SK-MEL-5 (cell line): ENCODE measurements around the gene ABCA5. TPM values are rescaled to one million over a fixed set of nuclear protein-coding genes. Genes with fewer than 3 reads are reported as not detected.
"Not testable (repeated sequence)": the region's sequence is repeated elsewhere in the genome, so short reads cannot be mapped to it uniquely, and the experiment has no call there.

Source experiments
- DNase-seq: peaks from one replicate; pipeline ENCODE4 v3.0.0-alpha.2; 2016; ENCODE audit warnings: low read depth, low spot score
- in situ Hi-C: cut with HindIII; loops from 2 replicates; pipeline ENCODE4 v1.10.0; 2016; ENCODE audit warnings: low sequenced_read_pairs, high pct_unique_total_duplicates, low pct_unique_long_range_greater_than_20kb
- total RNA-seq: library from RNA; depleted of rRNA; stranded (reverse); fragments of >200 nt; shearing (Covaris generic); gene quantifications from 2 replicates; pipeline ENCODE4 v1.2.3, GENCODE V29; 2014

The ABCA5 gene
- total RNA-seq, 1 experiment from 2014 or later: 45.2 TPM

- DNase-seq: no peak
- in situ Hi-C loops: loop anchor here (25.0 kb wide), 1 partner anchor 324 kb away; no protein-coding TSS in a partner anchor
These were observed 90.5 kb downstream of the ABCA5 start for GRCh38 chr17:69236464-69236863.

DNA sequence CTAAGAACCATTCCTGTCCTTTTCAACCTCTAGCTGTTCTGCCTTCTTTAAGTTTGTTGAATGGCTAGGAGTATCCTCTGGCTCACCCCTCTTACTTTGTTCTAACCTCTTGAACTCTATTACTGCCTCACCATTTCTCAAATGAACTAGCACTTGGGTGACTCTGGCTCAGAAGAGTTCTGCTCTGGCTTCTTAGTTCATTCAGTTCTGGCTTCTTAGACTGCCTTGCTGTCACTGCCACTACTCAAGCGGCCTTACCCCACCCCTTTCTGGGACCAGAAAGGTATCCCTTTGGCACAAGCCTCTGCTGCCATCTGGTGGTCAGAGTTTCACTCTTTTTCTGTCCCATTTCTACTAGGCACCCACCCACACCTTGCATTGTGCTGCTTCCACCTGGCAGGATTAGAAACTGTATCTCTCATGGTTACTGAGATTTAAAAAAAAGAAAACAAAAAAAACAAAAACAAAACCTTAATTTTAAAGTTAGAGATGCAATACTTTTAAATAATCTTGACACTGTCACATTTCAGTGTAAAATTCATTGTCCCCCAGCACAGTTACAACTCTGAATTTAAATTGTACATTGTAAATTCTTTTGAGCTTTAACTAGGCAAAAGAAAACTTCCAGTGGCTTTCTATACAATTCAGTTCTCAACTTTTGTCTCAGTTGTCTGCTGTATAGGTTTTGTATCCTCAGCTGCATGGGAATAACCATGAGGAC, 91.4 kb downstream of the ABCA5 start:
- DNase-seq: peak; percentile 98
- in situ Hi-C loops: loop anchor here (25.0 kb wide), 1 partner anchor 323 kb away; no protein-coding TSS in a partner anchor

- no peak for DNase-seq
- in situ Hi-C loops: loop anchor here (25.0 kb wide), 1 partner anchor 320 kb away; no protein-coding TSS in a partner anchor
These were observed 94.3 kb downstream of the ABCA5 start for GRCh38 chr17:69232650-69233049.

- in situ Hi-C loops: loop anchor here (25.0 kb wide), 1 partner anchor 319 kb away; no protein-coding TSS in a partner anchor
- DNase-seq: no peak
These were observed 95.4 kb downstream of the ABCA5 start for GRCh38 chr17:69231521-69231920.

GRCh38 chr17:69230939-69231338, 96.0 kb downstream of the ABCA5 start:
- in situ Hi-C loops: loop anchor here (25.0 kb wide), 1 partner anchor 319 kb away; no protein-coding TSS in a partner anchor

DNA sequence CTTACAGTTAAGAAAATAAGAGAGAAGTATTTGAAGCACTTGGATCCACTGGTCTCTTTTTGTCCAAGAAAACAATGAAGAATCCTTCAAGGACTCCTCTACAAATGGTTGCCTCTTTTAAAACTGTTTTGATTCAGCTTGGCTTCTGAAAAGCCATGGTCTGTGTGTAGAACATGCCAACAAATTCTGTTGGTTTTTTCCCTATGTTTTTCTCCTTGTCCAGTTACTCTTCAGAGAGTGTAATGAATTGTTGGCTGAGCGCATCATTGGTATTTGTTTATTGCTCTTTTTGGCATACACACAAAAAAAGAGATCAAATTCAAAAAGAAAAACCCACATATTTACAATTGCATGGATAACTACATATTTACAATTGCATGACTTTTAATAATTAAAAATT, 98.4 kb downstream of the ABCA5 start, which contains the start of gene ABCA10:
Gene ABCA10, minus strand, starts transcription at position 249 of the 400 bp plus-strand sequence. CDS start 3,466 bp downstream, outside the sequence.
- DNase-seq: no peak
- in situ Hi-C loops: loop anchor here (25.0 kb wide), 1 partner anchor 316 kb away; no protein-coding TSS in a partner anchor

More at GRCh38 chr17:69230939-69231338, 96.0 kb downstream of the ABCA5 start:
- DNase-seq: no peak

DNA sequence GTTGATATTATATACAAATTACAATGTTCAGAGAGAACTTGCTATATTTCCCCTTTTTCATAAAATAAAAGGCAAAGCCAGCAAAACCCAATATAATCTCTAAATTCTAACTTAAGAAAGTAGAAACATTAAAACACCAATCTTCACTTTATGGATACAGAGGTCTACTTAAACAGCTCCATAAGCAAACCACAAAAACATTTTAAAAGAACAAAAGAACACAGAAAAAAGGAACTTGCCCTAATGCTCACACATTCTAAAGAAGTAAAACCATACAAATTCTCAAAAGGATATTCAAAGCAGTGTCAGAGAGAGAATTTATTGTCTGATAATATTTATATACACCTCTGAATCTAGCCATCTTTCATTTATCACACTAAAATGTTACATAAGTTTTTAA, 98.9 kb downstream of the ABCA5 start:
- no peak for DNase-seq
- in situ Hi-C loops: loop anchor here (25.0 kb wide), 1 partner anchor 316 kb away; no protein-coding TSS in a partner anchor

DNA sequence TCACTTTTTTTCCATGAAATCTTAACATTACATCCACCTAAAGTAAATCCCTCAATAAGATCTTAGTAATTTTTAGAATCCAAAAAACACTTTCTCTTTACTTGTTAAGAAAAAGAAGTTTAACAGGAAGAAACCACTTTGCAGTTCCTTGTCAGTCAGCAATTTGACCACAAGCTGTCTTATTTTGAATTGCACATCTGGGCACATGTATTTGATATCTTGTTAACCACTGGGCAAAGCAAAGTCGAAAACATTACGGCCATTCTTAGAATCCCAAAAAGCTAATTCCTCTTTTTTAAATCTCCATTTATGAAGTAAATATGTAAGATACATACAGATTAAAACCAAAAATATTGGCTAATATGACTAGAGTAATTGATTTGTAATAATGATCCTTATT, 99.4 kb downstream of the ABCA5 start:
- DNase-seq: no peak
- in situ Hi-C loops: loop anchor here (25.0 kb wide), 1 partner anchor 315 kb away; no protein-coding TSS in a partner anchor

DNA sequence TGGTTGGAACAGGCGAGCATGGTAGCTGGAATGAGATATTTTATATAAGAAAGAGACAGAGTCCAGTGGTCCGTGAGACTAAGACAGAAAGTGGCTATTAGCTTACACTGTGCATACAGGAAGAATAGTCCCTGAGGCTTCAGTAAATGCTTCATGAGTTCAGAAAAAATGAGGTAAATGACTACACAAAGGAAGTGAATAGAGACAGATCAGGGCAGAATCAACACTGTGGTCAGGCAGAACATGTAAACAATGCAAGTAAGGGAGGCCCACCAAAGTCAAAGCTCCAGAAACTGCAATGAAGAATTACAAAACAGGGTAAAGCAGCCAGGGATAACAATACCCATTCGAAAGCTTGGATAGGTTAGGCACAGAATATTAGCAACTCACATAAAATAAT, 103.1 kb downstream of the ABCA5 start:
- in situ Hi-C loops: no loop called here
- DNase-seq: peak; percentile 36

DNA sequence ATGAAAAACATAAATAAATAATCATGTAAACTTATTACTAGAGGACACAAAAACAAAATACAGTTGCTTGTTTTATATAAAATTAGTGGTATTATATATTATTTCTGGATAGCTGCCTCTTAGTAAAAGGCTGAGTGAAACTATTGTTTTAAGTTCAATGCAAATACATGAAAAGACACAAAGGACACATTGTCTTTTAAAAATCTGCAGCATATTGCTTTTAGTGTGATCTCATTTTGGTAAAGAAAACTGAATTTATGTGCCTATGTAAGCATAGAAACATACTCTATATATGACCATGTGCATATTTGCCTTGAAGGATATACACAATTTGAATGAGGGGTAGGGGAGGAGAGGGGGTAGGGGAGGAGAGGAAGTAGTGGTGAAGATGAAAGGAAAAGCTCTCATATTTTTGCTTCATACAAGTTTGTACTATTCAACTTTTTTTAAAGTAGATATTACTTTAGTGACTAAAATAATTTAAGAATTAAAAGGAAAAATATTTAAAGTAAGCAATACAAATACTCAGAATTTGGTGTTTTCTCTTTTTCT, 104.2 kb downstream of the ABCA5 start:
- DNase-seq: peak; percentile 57
- in situ Hi-C loops: no loop called here

- DNase-seq: no peak
- in situ Hi-C loops: no loop called here
These were observed 106.8 kb downstream of the ABCA5 start for GRCh38 chr17:69220098-69220497.

DNA sequence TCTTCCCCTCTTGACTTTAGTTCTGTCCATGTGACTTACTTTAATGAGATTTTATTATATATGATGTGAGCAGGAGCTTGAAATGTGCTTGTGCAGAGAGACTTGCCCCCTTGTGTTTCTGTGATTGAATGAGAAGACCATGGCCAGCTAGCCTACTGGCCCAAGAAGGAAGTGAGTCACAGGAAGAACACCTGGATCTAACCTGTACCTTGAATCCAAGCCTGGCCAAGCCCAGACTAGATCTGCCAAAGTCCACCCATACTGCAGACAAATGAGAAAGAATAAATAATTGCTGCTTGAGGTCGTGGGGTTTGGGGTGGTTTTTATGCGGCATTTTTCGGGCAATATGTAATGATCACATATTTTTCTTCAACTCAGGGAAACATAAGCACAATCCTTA, 107.9 kb downstream of the ABCA5 start:
- in situ Hi-C loops: no loop called here
- no peak for DNase-seq

DNA sequence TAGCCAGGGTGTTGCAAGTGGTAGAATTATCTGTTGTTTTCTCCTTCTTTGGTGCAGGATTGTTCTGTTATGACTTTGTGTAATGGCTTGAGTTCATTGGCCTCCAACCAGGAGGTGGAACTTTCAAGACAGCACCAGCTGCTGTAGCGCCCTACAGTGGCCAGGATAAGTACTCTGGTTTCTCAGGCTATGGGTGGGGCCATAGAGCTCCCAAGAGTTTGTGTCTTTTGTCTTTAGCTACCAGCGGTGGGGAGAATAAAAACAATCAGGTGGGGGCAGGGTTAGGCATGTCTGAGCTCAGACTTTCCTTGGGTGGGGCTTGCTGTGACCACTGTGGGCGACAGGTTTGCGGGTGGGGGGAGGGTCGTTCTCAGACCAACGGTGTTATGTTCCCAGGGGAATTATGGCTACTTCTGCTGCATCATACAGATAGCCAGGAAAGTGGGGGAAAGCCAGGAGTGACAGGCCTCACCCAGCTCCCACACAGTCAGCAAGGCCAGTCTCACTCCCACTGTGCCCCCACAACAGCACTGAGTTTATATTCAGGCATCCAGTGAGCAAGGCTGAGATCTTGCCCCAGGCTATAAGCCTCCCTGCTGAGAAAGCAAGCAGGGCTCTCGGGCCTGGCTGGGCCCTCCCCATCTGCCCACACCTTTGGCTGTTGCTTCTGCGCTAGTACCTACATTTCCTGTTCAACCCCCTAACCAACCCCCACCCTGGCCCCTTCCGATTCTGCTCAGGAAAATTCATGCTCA, 113.7 kb downstream of the ABCA5 start:
- in situ Hi-C loops: no loop called here
- DNase-seq: peak; percentile 64

DNA sequence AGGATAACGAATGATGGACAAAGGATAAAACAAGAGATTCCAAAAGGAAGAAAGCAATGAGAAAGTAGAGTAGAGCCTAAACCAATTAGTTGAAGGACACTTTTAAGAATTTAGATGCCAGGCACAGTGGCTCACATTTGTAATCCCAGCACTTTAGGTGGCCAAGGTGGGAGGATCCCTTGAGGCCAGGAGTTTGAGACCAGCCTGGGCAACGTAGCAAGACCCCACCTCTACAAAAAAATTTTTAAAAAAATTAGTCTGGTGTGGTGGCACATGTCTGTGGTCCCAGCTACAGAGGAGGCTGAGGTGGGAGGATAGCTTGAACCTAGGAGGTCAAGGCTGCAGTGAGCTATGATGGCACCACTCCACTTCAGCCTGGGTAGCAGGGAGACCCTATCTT, 118.3 kb downstream of the ABCA5 start:
- in situ Hi-C loops: no loop called here
- no peak for DNase-seq

- in situ Hi-C loops: no loop called here
- DNase-seq: no peak
These were observed 119.8 kb downstream of the ABCA5 start for GRCh38 chr17:69207151-69207550.

DNA sequence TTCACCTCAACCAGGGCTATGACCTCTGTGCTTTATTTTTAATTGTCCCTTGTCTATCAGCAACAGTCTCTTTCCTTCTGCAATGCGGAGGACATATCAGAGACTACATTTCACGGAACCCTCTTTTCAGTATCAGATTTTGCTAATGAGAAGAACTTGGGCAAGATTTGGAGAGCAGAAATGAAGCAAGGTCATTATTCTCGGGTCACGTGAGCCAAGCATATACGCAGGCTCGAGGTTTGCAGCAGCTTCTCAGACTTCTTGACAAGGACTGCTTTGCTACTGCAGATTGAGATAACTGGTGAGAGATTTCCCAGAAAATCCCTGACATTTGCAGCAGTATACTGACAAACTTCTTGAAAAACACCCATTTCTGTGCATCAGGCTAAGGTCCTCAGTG, 128.7 kb downstream of the ABCA5 start:
- no peak for DNase-seq
- in situ Hi-C loops: no loop called here

DNA sequence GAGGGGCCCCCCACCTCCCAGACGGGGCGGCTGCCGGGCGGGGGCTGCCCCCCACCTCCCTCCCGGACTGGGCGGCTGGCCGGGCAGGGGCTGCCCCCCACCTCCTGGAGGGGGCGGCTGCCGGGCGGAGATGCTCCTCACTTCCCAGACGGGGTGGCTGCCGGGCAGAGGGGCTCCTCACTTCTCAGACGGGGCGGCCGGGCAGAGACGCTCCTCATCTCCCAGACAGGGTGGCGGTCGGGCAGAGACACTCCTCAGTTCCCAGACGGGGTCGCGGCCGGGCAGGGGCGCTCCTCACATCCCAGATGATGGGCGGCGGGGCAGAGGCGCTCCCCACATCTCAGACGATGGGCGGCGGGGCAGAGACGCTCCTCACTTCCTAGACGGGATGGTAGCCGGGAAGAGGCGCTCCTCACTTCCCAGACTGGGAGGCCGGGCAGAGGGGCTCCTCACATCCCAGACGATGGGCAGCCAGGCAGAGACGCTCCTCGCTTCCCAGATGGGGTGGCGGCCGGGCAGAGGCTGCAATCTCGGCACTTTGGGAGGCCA, 130.8 kb downstream of the ABCA5 start:
- in situ Hi-C loops, DNase-seq: not testable (repeated sequence)
